ENCODE data around the gene KIAA1191.

- no peak for TF ChIP-seq CTCF (IDR thresholded peaks at IDR 0.05; ENCODE audit: insufficient read depth, low read depth, low read length)
- TF ChIP-seq EZH2 (IDR thresholded peaks at IDR 0.05; ENCODE audit: insufficient read depth, low read length), result no peak
These were observed 7.2 kb upstream of the KIAA1191 start for GRCh38 chr5:176368726-176369125.
